NCI-H1105 treated with DMSO at 0.1 percent for 48 hours (cell line): ENCODE results near the gene GRK5.
"Not testable (repeated sequence)": the region's sequence is repeated elsewhere in the genome, so short reads cannot be mapped to it uniquely, and the experiment has no call there.

Source experiments
- DNase-seq: peaks from one replicate; lab custom pipeline; 2025; lab: John Stamatoyannopoulos, UW

GRK5 gene

GRCh38 chr10:119274519-119275045 is 67.2 kb downstream of the GRK5 start:
- no peak for DNase-seq

DNA sequence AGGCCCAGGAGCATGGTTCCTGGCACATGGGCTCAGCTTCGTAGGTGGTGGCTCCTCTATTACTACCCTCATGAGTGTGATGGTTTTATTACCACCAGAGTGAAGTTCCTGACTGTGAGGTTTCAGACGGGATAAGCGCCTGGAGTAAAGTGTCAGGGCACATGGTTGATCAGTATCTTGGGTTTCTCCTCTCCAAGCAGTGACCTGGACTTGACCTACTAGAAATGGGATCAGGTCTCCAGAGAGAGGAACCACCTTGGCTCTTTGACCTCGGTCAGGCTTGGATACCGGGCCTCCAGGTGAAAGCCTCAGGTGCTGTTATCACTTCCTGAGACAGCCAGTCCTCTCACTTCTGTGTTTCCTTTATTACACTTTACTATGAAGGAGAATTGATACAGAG is 67.7 kb downstream of the GRK5 start:
- DNase-seq = no peak

- DNase-seq = not testable (repeated sequence)
Measured at GRCh38 chr10:119276194-119276593, 68.8 kb downstream of the GRK5 start.

GRCh38 chr10:119278126-119278709 is 70.8 kb downstream of the GRK5 start:
- no peak for DNase-seq

- no peak for DNase-seq
Measured at GRCh38 chr10:119279441-119279840, 72.1 kb downstream of the GRK5 start.

- peak; percentile 73 for DNase-seq
Measured at GRCh38 chr10:119281581-119282071, 74.3 kb downstream of the GRK5 start.

DNA sequence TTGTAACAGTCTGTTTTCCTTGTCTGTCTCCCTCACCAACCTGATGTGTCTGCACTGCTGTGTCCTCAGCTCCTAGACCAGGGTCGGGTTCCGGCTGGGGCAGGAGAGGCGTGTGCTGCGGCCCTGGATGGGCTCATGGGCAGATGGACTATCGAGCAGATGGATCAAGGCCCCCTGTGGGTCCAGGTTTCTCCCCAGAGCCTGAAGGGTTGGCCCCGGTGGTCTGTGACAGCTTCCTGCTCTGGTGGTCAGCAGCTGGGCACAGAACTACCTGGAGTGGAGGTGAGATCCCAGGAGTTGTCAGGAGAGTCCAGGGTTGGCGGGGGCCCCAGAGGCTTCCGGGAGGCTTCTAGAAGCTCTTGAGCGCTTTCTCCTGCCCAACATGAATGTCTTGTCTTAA is 75.1 kb downstream of the GRK5 start:
- no peak for DNase-seq

DNA sequence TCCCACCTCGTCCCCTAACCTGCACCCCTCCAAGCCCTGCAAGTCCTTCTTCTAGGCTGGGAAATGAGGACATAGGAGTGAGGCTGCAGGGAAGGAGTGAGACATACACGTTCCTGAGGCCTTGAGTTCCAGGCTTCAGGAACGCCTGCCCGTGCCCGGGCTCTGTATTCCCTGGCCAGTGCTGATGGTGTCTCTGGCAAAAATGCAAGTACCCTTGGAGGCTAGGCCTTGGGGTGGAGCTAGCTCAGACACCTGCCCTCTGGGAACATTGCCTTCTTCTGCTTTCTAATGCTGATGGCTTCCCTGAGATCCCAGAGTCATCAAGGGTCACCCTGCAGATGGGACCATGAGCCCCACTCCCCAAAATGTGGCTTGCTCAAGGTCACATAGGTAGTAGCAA is 76.0 kb downstream of the GRK5 start:
- DNase-seq = no peak

DNA sequence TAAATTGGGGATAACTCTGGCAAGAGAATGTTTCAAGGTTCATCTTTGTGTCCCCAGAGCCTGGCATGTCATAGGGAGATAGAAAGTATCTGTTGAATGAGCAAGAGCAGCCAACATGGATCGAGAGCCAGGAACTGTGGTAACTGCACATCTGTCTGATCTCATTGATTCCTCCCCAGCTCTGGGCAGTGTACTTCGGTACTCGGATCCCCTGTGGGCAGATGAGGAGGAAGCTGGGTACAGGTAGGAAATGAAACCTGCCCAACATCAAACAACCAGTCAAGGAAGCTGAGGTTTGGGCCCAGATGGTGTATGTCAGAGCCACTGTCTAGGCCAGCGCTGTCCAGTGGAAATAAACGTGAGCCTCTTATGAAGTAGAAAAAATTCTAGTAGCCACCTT is 76.4 kb downstream of the GRK5 start:
- DNase-seq = no peak

- DNase-seq = no peak
Measured at GRCh38 chr10:119284679-119285096, 77.3 kb downstream of the GRK5 start.

- no peak for DNase-seq
Measured at GRCh38 chr10:119285495-119286267, 78.3 kb downstream of the GRK5 start.

DNA sequence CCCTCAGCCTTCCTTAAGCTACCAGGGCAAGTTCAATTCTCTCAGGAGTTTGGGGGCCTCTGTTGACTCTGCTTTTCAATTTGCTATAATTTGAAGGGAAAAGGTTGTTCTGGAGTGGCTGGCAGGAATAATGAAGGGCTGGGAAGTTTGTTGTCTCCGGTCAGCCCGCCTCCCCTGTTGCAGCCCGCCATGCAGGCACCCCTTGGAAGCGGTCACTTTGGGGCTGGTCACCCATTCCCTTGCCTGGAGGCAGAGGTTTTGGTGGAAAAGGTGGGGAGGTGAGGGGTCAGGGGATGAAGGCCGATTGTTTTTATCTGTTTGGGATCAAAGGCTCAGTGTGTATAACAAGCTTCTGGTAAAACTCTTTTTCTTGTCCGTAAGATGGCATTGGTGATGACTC is 79.1 kb downstream of the GRK5 start:
- no peak for DNase-seq

- DNase-seq = no peak
Measured at GRCh38 chr10:119286983-119287633, 79.7 kb downstream of the GRK5 start.

- DNase-seq = no peak
Measured at GRCh38 chr10:119288574-119289001, 81.2 kb downstream of the GRK5 start.

- DNase-seq = no peak
Measured at GRCh38 chr10:119289227-119289920, 82.0 kb downstream of the GRK5 start.

DNA sequence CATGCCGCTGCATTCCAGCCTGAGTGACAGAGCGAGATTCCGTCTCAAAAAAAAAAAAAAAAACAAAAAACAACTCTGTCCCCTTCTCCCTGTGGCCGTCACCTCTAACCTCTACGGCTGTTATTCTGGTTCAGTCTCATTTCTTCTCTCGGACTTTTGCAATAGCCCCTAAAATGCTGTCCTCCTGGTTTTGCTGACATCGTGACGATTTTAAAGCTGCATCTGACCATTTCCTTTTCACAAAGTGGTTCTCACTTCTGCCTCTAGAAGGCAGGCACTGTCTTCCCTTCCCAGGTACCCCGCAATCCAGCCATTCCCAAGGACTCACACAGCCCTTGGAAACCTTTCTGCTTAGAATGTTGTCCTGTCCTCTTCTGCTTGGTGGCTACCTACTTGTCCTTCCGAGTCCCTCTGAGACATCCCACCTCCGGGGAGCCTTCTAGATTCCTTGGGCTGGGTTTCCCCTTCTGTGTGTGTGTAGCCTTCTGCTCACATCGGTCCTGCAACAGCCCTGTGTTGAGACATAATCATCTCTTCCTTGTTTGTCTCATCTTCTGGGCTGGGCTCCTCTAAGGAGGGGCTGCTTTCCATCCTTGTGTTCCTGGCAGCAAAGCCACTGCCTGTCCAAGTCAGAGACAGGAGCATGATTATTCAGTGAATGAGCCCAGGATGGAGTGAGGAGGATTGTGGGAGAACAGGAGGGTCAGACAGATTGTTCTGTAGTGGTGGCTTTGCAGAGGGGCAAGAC is 83.1 kb downstream of the GRK5 start:
- DNase-seq = no peak

- no peak for DNase-seq
Measured at GRCh38 chr10:119291223-119291900, 84.0 kb downstream of the GRK5 start.

- no peak for DNase-seq
Measured at GRCh38 chr10:119292968-119293760, 85.8 kb downstream of the GRK5 start.

DNA sequence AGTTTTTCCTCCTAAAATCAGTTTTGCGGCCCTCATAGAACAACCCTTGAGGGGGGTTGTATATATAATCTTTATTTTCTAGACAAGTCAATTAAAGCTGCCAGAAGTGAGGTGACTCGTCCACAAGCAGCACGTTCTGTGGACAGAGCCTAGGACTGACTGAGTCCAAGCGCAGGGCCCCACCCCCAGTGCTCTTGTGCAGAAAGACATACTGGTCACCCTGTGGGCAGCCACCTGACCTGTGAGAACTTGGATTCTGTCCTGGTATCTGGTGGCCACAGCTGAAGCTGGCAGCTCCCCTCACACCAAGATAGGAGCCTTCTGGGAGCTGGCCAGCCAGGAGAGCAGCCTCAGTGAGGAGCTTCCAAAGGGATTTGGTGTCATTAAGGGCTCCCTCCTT is 89.3 kb downstream of the GRK5 start:
- DNase-seq = no peak
